ENCODE data around the gene STIP1. TPM values are rescaled to one million over a fixed set of nuclear protein-coding genes. Genes with fewer than 3 reads are reported as not detected.

STIP1 gene
- total RNA-seq, 1 experiment from 2014 or later: 336 TPM

DNA sequence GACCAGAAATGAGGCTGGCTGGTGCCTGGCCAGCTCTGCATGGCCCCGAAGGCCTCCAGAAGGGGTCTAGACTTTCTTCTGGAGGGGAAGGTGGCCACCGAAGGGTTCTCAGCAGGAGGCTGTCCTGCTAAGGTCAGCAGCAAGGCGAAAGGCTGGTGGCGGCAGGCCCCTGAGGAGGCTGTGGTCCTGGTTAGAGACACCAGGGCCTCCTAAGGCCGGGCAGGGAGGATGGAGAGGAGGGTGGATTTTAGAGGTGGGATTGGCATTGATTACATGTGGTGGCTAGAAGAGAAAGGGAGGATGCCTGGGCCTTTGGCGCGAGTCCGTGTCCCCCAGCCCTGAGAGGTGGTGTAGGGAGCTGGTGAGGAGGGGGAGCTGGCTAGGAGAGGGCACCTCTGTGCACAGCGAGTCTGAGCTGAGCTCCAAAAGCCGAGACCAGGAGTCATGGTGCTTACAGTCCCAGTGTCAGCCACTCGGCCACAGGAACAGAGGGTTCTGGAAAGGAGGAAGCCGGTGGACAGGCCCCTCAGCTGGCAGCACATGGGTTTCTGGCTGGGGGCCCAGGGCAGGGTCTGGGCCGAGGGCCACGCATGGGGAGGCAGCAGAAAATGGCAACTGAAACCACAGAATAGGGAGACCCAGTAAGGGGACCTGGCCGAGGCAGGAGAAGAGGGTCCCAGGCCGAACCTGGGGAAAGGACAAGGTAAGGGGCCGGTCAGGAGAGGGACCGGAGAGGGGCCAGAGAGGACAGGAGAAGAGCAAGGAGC is 23.0 kb downstream of the STIP1 start:
- Histone ChIP-seq H3K36me3 (ENCODE audit: control insufficient read depth in 1 of 2, insufficient read depth in 2 of 2, low read length in 2 of 2) (peaks cover 14 to 16% of the 10 kb centered on the region in 2 experiments), H3K9ac (ENCODE audit: low read length) (no peak overlapping the region), H3K27ac (ENCODE audit: low read depth, low read length) (no peak overlapping the region), H3K9me3 (ENCODE audit: control insufficient read depth in 1 of 2, insufficient read depth in 1 of 2, low read depth in 1 of 2, low read length in 2 of 2) (no peaks in the 10 kb centered on the region), H3K27me3 (ENCODE audit: insufficient read depth, low read length) (no peaks in the 10 kb centered on the region), H3K9me2 (ENCODE audit: insufficient read depth) (no peaks in the 10 kb centered on the region), H3K4me1 (ENCODE audit: control insufficient read depth in 1 of 2, insufficient read depth in 2 of 2, low read length in 2 of 2) (peaks cover 0 to 7% of the 10 kb centered on the region in 2 experiments; a peak in 1 of 4 replicates), H4K20me1 (ENCODE audit: insufficient read depth) (no peaks in the 10 kb centered on the region), H3K4me3 (replicated peaks in 1 of 2; ENCODE audit: low read depth in 1 of 2, low read length in 2 of 2) (no peak overlapping the region), H3K79me2 (ENCODE audit: insufficient read depth, low read length) (peaks cover 4% of the 10 kb centered on the region; the same call in 1 of the 2 replicates), H3K4me2 (ENCODE audit: low read length) (no peak overlapping the region), H2AFZ (ENCODE audit: low read depth, low read length, poor library complexity, severe bottlenecking) (no peak overlapping the region)
- BruUV-seq (replicated peaks): no TSS peak
- ChIA-PET POLR2A (no interaction called here), CTCF (no interaction called here), RAD21 (ENCODE audit: low non-redundant PET in 1 of 2, low total read pairs in 2 of 2, uncharacterized antibody in 2 of 2, unreplicated experiment in 2 of 2) (no interaction called here)
- ATAC-seq: no peak
- TF ChIP-seq, protein P1, sequence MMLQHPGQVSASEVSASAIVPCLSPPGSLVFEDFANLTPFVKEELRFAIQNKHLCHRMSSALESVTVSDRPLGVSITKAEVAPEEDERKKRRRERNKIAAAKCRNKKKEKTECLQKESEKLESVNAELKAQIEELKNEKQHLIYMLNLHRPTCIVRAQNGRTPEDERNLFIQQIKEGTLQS (IDR thresholded peaks at IDR 0.05): no peak
- TF ChIP-seq EGR1 (IDR thresholded peaks at IDR 0.05; ENCODE audit: low read depth): no peak
- no peak for TF ChIP-seq YY1 (IDR thresholded peaks at IDR 0.05; ENCODE audit: extremely low read depth, insufficient replicate concordance, low read depth, low read length)
- no peak for TF ChIP-seq JUND (IDR thresholded peaks at IDR 0.05)
- TF ChIP-seq ELF1 (IDR thresholded peaks at IDR 0.05; ENCODE audit: borderline replicate concordance, low read depth): no peak
- TF ChIP-seq CBX3 (IDR thresholded peaks at IDR 0.05; ENCODE audit: low read depth): no peak
- TF ChIP-seq, protein P2, sequence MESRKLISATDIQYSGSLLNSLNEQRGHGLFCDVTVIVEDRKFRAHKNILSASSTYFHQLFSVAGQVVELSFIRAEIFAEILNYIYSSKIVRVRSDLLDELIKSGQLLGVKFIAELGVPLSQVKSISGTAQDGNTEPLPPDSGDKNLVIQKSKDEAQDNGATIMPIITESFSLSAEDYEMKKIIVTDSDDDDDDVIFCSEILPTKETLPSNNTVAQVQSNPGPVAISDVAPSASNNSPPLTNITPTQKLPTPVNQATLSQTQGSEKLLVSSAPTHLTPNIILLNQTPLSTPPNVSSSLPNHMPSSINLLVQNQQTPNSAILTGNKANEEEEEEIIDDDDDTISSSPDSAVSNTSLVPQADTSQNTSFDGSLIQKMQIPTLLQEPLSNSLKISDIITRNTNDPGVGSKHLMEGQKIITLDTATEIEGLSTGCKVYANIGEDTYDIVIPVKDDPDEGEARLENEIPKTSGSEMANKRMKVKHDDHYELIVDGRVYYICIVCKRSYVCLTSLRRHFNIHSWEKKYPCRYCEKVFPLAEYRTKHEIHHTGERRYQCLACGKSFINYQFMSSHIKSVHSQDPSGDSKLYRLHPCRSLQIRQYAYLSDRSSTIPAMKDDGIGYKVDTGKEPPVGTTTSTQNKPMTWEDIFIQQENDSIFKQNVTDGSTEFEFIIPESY (IDR thresholded peaks at IDR 0.05; ENCODE audit: extremely low read depth, insufficient replicate concordance, low read length): no peak
- no peak for TF ChIP-seq POLR2A (IDR thresholded peaks at IDR 0.05; ENCODE audit: borderline replicate concordance, extremely low read depth, insufficient read depth, insufficient read length)
- no peak for TF ChIP-seq SRF (IDR thresholded peaks at IDR 0.05; ENCODE audit: low read depth)
- no peak for TF ChIP-seq ZNF274 (IDR thresholded peaks at IDR 0.05; ENCODE audit: low read depth, low read length)
- TF ChIP-seq, protein P3, sequence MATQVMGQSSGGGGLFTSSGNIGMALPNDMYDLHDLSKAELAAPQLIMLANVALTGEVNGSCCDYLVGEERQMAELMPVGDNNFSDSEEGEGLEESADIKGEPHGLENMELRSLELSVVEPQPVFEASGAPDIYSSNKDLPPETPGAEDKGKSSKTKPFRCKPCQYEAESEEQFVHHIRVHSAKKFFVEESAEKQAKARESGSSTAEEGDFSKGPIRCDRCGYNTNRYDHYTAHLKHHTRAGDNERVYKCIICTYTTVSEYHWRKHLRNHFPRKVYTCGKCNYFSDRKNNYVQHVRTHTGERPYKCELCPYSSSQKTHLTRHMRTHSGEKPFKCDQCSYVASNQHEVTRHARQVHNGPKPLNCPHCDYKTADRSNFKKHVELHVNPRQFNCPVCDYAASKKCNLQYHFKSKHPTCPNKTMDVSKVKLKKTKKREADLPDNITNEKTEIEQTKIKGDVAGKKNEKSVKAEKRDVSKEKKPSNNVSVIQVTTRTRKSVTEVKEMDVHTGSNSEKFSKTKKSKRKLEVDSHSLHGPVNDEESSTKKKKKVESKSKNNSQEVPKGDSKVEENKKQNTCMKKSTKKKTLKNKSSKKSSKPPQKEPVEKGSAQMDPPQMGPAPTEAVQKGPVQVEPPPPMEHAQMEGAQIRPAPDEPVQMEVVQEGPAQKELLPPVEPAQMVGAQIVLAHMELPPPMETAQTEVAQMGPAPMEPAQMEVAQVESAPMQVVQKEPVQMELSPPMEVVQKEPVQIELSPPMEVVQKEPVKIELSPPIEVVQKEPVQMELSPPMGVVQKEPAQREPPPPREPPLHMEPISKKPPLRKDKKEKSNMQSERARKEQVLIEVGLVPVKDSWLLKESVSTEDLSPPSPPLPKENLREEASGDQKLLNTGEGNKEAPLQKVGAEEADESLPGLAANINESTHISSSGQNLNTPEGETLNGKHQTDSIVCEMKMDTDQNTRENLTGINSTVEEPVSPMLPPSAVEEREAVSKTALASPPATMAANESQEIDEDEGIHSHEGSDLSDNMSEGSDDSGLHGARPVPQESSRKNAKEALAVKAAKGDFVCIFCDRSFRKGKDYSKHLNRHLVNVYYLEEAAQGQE (IDR thresholded peaks at IDR 0.05; ENCODE audit: low read depth): no peak
- no peak for TF ChIP-seq FOSL1 (IDR thresholded peaks at IDR 0.05; ENCODE audit: low read depth)
- no peak for TF ChIP-seq SP1 (IDR thresholded peaks at IDR 0.05; ENCODE audit: low read depth)
- no peak for TF ChIP-seq TCF7L2 (IDR thresholded peaks at IDR 0.05; ENCODE audit: borderline replicate concordance, extremely low read depth, insufficient read depth, insufficient read length)
- TF ChIP-seq, protein P4, sequence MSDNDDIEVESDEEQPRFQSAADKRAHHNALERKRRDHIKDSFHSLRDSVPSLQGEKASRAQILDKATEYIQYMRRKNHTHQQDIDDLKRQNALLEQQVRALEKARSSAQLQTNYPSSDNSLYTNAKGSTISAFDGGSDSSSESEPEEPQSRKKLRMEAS (IDR thresholded peaks at IDR 0.05): no peak
- intact Hi-C loops (cut with micrococcal nuclease): no loop called here
- DNase-seq (ENCODE audit: low read depth, low spot score): no peak

All from HCT116 (cell line).